HG03469 (cell line): ENCODE data around the gene USHBP1.

Experiments used
- ATAC-seq: cut with Tn5 transposase; IDR thresholded peaks from one replicate; pipeline ENCODE4 v1.9.1; 2021; ENCODE audit warnings: mild to moderate bottlenecking, moderate library complexity, moderate number of reproducible peaks; ENCODE audit not compliant: unreplicated experiment

The USHBP1 gene

GRCh38 chr19:17215127-17215971, 49.2 kb downstream of the USHBP1 start, which contains the start of gene USE1:
Gene USE1, plus strand, starts transcription at chr19:17215357. Its CDS starts 49 bp downstream, at chr19:17215406.
- no peak for ATAC-seq

- no peak for ATAC-seq
These were observed 49.9 kb downstream of the USHBP1 start for GRCh38 chr19:17214508-17215126.

- ATAC-seq, result no peak
These were observed 51.2 kb downstream of the USHBP1 start for GRCh38 chr19:17213334-17213733.

- no peak for ATAC-seq
These were observed 52.7 kb downstream of the USHBP1 start for GRCh38 chr19:17211547-17212446.

- no peak for ATAC-seq
These were observed 54.2 kb downstream of the USHBP1 start for GRCh38 chr19:17210296-17210695.

GRCh38 chr19:17209126-17210036, 55.2 kb downstream of the USHBP1 start:
- no peak for ATAC-seq

GRCh38 chr19:17206736-17207581, 57.6 kb downstream of the USHBP1 start:
- ATAC-seq, result no peak

- ATAC-seq, result no peak
These were observed 59.1 kb downstream of the USHBP1 start for GRCh38 chr19:17205237-17206140.

GRCh38 chr19:17202713-17203112, 61.8 kb downstream of the USHBP1 start:
- ATAC-seq, result no peak

- no peak for ATAC-seq
These were observed 62.3 kb downstream of the USHBP1 start for GRCh38 chr19:17202249-17202648.

GRCh38 chr19:17200408-17201079, 64.0 kb downstream of the USHBP1 start:
- no peak for ATAC-seq
